ENCODE measurements around the gene UROS.

GRCh38 chr10:125769175-125769574 lies 53.9 kb downstream of the UROS start:
- TF ChIP-seq POLR2A (IDR thresholded peaks at IDR 0.05) = no peak
- TF ChIP-seq, protein P1, sequence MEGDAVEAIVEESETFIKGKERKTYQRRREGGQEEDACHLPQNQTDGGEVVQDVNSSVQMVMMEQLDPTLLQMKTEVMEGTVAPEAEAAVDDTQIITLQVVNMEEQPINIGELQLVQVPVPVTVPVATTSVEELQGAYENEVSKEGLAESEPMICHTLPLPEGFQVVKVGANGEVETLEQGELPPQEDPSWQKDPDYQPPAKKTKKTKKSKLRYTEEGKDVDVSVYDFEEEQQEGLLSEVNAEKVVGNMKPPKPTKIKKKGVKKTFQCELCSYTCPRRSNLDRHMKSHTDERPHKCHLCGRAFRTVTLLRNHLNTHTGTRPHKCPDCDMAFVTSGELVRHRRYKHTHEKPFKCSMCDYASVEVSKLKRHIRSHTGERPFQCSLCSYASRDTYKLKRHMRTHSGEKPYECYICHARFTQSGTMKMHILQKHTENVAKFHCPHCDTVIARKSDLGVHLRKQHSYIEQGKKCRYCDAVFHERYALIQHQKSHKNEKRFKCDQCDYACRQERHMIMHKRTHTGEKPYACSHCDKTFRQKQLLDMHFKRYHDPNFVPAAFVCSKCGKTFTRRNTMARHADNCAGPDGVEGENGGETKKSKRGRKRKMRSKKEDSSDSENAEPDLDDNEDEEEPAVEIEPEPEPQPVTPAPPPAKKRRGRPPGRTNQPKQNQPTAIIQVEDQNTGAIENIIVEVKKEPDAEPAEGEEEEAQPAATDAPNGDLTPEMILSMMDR (IDR thresholded peaks at IDR 0.05 in 8 of 11, conservative IDR thresholded peaks at IDR 0.05 in 3 of 11) = no peak

All from spleen (tissue), 7 donors.